OCI-LY7 (cell line): ENCODE results near the gene MIAT.

Experiments used
- CTCF ChIP-seq: fragments of 200-600 bp; sonication (generic); conservative IDR thresholded peaks from 2 replicates; pipeline ENCODE4 v1.5.1; 2014; ENCODE audit warnings: mild to moderate bottlenecking, antibody characterized with exemption, low read length, moderate library complexity, mixed read lengths
- EZH2phosphoT487 ChIP-seq: fragments of 200-600 bp; sonication (generic); IDR thresholded peaks from 2 replicates; pipeline ENCODE4 v1.6.1; 2018; ENCODE audit warnings: low read depth, borderline replicate concordance, mild to moderate bottlenecking, mixed run types, antibody characterized with exemption, low read length, moderate library complexity, mixed read lengths

- TF ChIP-seq CTCF (no peak), EZH2phosphoT487 (no peak)
Measured at GRCh38 chr22:26707581-26707980, 50.2 kb downstream of the MIAT start.
